GM19455 (cell line): ENCODE data around the gene NPW.

Source experiments
- ATAC-seq: cut with Tn5 transposase; IDR thresholded peaks from one replicate; pipeline ENCODE4 v1.9.1; 2021; ENCODE audit not compliant: unreplicated experiment

Gene NPW

DNA sequence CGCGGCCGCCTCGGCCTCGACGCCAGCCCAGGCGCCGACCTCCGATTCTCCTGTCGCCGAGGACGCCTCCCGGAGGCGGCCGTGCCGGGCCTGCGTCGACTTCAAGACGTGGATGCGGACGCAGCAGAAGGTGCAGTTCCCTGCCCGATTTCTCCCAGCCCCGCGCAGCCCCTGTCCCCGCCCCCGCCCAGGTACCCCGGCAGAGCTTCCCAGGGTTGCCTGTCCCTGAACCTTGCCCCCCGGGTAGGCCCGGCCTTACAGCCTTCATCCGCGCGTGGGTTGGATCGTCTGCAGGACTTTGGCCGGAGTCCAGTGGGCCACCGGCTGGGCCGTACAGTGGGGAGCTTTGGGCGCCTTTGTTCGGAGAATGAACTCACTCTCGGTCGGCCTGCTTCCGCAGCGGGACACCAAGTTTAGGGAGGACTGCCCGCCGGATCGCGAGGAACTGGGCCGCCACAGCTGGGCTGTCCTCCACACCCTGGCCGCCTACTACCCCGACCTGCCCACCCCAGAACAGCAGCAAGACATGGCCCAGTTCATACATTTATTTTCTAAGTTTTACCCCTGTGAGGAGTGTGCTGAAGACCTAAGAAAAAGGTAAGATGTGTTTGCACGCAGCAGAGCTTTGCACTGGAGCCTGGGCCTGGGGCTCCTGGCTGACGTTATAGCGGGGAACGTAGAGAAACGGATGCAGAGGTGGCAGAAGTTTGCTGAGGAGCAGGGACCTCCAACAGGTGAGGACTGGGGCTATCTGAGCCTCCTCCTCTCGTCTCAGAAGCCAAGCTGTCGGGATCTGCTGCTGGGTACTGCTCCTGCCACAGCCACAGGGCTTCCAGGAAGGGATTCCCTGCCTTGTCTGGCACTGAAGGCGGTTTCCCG lies 35.0 kb upstream of the NPW start:
- ATAC-seq, result no peak

DNA sequence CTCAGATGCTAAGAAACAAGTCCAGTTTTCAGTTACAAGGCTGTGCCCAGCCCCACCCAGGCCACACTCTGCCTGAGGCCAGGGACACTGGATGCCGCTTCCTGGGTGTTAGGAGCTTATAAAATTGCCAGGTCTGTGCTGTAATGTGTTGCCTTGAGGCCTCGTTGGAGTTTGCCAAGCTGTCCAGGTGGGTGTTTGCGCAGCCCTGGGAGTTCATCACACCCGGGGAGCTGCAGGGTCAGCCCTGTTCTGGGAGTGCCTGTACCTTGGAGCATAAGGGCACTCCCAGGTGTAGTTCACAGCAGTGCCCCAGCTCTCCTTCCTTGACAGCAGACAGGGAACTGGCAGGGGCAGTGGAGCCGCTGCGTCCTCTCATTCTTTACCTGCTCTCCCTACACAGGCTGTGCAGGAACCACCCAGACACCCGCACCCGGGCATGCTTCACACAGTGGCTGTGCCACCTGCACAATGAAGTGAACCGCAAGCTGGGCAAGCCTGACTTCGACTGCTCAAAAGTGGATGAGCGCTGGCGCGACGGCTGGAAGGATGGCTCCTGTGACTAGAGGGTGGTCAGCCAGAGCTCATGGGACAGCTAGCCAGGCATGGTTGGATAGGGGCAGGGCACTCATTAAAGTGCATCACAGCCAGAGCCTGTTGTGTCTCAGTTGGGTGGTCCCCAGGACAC lies 34.0 kb upstream of the NPW start:
- no peak for ATAC-seq

DNA sequence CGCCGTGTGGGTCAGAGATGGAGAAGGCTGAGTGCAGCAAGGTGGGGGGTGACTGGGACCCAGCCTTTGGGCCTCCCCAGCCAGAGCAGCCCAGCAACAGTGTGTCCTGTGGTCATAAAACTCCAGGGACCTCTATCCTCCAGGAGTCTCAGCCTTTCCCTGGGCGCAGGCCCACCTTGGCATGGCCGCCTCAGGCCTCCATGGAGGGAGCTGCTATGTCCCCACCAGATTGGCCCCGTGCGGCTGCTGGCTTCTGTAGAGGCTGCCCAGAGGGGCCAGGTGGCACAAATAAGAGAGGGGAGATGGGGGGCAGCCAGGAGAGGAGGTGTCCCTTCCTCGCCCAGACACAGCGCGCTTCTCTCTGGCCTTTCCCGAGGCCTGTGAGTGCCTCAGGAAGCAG lies 32.4 kb upstream of the NPW start:
- no peak for ATAC-seq

DNA sequence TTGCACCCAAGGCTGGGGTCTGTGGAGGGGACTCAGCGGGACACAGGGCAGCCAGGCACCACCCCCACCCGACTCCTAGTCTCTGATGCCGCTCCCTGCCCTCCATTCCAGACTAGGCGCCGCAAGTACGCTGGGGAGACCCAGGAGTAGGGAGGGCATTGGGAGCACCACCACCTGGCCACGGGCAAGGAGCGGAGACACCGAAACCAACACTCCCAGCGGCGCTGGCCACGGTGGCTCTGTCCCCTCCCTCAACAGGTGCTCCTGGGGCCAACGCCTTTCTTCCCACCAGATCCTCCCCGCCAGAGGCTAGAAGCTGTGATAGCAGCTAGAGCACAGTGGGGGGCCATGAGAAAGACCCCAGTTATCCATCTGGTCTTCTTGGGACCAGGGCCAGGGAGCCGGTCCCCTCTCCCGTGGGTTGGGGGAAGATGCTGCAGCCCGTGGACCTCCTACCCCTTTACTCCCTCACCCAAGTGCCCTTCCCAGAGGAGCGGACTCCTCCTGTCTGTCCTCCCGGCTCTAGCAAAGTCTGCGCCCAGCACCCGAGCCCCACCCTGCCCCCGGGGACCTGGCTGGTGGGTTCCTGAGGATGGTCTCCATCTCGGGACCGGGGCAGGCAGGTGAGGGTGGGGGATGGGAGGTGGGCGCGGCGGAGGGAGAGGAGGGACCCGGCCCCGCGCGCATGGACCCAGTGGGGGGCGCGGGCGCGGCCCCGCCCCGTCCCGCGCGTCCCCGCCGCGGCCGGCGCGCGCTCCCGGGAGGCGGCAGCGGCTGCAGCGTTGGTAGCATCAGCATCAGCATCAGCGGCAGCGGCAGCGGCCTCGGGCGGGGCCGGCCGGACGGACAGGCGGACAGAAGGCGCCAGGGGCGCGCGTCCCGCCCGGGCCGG lies 30.1 kb upstream of the NPW start, which contains the start of gene SYNGR3:
TSS of gene SYNGR3 (plus strand) at position 762 of the 892 bp plus-strand sequence. CDS start 133 bp downstream, outside the sequence.
- no peak for ATAC-seq

DNA sequence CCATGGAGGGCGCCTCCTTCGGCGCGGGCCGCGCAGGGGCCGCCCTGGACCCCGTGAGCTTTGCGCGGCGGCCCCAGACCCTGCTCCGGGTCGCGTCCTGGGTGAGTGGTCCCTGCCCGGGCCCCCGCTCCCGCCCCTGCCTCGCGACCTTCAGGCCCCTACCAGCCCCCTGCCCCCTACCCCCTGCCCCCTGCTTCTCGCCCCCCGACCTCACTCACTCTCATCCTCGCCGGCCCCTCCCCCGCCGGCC lies 29.6 kb upstream of the NPW start:
- no peak for ATAC-seq

DNA sequence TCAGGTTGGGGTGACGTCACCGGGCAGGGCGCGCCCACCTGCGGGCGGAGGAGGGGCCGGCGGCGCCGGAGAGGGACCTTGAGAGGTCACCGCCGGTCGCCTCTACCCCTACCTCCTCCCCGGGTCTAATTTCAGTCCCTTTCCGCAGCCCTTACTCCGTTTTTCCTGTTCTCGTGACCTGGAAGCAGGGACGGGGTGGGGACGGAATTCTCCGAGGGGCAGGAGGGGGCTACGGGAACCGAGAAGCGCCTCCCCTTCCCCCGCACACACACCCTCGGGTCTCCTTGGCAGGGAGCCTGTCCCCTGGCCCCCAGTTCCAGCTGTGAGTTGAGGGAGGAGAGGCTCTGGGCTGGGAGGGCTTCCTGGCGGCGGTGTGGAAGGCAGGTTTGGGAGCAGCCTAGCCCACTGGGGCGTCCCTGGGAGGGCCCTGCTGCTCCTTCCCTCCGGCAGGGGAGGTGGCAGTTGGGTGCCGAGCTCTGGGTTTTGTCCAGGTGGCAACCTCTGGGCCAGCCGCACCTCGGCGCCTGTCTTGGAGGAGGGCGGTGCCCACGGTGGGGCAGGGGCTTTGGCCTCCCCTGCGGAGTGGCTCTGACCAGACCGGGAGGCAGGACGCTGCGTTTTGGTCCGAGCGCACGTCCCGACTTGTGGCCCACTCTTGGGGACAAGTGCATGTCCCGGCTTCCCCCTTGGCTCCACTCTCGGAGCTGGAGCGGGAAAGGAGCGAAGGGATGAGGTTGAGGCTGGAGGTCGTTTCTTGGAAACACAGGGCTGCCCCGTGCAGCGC lies 29.0 kb upstream of the NPW start:
- no peak for ATAC-seq

DNA sequence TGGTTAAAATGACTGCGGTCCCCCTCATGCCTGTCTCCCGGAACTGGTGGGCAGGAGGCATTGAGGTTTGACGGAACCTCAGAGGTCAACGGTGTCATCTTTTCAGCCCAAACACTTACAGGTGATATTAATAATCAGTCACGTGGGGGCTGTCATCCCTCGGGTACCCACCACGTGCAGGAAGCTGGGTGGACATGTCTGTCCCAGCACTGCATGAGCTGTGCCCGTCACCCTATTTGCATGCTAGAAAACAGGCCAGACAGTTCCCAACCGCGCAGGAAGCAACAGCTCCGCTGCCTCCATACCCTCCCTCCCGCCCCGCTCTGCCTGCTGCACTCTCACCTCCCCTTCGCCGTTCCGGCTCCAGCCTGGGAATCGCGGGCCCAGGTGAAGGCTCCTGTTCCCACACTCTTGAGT lies 28.4 kb upstream of the NPW start:
- no peak for ATAC-seq

DNA sequence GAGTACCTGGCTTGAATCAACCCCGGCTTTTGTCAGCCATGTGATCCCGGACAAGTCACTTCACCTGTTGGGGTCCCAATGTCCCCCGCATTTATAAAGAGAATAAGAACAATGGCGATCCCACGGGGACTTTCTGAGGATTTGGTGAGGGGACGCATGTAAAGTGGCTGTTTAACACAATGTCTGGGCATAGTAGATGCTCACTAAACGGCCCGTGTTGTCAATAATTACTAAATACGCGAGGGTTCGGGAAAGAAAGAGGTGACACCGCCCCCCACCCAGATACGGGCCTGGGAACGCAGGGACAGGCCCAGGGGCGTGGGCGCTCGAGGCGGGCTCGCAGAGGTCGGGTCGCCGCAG lies 28.0 kb upstream of the NPW start:
- ATAC-seq, result no peak

DNA sequence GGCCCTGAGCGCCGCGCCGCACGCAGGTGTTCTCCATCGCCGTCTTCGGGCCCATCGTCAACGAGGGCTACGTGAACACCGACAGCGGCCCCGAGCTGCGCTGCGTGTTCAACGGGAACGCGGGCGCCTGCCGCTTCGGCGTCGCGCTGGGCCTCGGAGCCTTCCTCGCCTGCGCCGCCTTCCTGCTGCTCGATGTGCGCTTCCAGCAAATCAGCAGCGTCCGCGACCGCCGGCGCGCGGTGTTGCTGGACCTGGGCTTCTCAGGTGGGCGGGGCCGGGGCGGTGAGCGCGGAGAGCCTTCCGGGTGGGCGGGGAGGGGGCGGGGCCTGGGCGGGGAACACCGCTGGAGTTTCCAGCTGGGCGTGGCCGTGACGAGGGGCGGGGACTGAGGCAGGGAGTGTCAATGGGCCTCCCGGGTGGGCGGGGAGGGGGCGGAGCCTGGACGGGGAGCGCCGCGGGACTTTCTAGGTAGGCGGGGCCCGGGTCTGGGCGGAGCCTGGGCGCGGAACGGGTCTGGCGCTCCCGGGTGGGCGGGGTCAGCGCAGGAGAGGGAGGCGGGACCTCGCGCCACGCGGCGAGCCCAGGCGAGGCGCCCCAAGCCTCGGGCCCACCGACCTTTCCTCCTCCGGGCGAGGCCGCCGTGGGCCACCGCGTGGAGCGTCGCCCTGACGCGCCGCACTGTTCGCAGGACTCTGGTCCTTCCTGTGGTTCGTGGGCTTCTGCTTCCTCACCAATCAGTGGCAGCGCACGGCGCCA lies 27.5 kb upstream of the NPW start:
- ATAC-seq, result no peak

DNA sequence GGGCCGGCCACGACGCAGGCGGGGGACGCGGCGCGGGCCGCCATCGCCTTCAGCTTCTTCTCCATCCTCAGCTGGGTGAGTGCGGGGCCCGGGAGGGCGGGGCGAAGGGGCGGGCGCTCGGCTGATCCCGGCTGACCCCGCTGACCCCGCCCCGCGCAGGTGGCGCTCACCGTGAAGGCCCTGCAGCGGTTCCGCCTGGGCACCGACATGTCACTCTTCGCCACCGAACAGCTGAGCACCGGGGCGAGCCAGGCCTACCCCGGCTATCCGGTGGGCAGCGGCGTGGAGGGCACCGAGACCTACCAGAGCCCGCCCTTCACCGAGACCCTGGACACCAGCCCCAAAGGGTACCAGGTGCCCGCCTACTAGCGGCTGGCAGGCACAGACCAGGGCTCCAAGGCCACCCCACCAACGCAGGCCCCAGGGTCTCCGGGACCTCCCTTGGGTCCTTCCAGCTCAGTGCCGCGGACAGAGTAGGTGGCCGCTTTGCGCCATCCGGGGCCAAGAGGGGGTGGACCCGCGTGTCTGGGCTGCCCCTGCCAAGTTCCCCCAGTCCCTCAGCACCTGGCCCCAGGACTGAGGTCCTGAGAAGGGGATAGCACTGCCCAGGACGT lies 26.8 kb upstream of the NPW start:
- no peak for ATAC-seq

DNA sequence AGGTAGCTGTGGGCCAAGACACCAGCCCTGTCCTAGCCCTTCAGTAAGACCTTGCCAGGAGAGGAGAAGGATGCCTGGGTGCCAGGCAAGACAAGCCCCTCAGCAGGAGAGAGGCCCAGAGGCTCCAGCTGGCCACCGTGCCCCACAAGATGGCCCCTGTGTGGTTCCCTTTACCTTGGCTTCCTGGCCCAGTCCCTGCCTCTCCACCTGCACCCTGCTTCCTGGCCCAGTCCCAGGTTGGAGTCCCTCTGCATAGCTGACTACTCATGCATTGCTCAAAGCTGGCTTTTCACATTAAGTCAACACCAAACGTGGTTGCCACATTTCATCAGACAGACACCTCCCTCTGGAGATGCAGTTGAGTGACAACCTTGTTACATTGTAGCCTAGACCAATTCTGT lies 25.9 kb upstream of the NPW start:
- ATAC-seq, result no peak

DNA sequence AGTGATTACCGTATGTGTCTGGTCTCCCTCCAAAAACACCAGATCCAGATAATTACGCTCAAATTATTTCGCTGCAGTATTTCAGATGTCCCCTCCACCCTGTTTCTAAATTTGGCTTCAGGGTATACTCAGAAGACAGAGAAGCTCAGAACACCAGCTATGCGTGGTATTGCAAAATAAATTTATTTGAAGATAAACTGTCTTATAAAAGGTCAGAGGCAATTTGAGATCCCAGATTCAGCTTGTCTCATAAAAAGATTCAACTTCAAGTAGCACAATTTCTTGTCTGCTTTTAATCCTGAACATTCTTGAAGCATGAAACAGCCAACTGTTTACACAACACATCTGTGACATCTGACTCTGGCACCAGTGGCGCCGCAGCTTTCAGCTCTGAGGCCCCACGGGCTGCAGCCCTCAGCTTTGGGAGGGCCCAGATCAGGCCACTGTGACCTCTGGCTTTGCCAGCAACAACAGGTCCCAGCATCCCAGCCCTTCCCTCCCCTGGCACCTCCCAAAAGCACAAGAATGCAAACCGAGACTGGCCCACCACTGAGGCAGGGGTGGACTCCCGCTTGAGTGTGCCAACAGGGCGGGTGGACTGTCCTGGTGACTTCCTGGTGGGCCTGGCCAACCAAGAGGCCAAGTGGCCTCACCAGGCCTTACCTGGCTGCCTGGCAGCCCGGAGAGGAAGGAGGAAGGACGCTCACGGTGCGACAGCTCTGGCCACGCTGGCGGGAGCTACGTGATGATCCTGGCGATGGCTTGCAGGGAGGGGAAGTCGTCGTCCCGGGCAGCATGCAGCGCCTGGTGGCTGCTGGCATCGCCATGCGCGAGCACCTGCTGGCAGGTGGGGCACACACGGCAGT lies 21.9 kb upstream of the NPW start:
- no peak for ATAC-seq

DNA sequence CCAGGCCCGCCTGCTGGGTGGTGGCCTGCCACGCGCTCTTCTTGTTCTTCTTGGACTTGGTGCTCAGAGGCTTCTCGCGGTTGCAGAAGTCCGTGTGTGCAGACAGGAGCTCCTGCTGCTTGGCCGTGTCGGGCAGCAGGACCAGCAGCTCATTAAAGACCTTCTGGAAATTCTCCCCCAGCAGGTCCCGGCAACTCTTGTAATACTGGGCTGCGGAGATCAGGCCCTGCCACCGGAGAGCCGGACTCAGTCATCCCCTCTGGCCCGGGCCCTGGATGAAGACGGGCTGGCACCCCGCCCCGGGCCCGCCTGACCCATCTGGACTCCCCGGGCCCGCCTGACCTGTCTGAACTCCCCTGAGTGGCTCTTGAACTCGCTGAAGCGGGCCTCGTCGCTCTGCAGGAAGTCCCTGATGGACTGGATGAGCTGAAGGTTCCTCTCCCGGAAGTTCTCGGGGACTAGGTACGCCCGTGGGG lies 21.2 kb upstream of the NPW start:
- ATAC-seq, result no peak

DNA sequence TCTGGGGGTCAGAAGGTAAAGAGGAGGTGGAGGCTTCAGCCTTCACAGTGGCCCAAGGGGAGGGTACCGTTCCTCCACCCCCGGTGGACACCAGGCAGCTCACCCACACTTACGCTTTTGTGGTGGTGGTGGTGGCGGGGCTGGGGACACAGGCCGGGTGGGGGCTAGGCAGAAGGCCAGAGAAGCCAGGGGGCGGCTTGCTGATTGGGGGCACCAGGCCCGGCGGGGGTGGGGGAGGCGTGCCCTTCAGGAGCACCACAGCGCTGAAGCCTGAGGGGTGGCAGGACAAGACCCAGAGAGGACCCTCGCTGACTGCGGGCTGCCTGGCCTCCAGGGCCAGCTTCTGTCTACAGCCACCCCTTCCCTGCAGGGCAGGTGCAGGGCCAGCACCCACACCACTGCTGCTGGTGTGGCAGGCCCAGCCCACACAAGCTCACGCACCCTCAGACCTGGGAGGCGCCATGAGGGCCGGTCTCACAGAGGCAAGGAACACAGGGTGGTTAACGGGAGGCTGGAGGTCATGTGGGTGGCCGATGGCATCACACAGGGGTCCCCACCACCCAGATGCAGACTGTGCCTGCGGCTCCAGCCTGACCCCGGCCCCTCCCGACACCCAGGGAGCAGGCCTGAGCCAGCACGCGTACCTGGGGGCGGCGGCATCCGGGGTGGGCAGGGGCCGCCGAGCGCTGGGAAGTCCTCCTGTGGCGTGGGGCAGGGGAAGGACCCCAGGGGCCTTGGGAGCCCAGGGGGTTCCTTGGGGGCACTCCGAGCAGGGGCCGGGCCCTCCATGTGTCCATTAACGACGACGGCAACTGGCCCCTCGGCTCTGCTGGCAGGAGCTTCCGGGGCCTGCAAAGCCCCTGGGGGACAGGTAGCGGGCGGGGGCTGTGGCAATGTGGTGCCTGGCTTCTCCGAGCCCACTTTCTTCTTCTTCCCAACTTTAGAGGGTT lies 20.5 kb upstream of the NPW start:
- no peak for ATAC-seq

DNA sequence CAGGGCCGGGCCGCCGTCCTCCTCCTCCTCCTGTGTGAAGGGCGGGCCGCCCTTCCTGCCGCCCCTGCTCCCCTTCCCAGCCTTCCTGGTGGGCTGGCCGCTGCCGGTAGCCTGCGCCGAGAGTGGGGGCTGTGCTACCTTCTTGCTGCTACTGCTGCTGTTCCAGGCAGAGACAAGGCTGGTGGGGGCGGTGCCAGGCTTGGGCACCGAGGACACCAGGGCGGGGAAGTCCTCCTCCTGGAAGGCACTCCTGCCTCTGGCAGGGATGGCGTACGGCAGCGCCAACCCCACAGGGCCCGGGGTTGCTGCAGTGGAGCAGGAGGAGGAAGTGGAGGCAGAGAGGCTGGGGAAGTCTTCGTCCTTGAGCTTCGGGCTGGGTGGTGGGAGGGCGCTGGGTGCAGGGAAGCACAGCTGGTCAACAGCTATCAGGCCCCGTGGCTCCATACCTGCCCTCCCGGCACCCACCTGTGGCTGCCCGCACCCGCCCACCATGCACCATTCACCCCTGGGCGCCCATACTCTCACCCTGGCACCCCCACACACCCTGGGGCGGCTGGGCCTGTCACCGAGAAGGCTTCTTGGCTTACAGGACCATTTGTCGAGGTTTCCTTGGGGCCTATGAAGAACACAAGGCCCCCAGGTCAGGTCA lies 19.6 kb upstream of the NPW start:
- ATAC-seq, result no peak

DNA sequence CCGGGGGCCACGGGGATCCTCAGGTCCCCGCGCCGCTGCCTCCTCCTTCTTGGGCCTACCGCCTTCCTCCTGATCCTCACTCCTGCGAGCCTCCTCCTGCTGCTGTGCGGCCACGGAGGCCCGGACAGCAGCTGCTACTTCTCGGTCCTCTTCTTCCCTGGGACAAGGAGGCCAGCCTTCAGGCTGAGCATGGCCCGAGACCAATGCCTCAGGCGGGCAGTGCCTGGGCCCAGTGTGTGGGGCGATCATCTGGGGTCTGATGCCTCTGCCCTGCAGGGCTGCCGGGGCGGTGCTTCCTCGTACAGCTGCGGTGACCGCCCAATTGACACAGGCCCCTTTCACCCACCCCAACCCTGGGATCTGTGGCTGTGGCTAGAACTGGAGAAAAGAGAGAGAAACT lies 18.6 kb upstream of the NPW start:
- no peak for ATAC-seq
